ENCODE data around the gene TOGARAM2.

The TOGARAM2 gene

DNA sequence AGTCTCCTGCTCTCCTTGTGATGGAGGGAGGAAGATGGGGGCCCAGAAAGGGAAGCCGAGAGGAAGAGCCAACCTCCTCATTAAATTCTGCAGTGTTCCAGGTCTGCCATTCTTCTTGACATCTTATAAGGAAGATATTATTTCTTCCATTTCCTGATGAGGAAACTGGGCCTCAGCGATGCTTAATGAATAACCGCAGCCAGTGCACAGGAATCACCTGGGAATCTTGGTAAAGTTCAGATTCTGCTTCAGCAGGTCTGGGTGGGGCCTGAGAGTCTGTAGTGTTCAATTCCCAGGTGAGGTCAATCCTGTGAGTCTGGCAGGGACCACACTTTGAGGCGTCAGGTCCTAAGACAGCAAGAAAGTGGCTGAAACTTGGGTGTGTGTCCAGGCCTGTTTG lies 75.9 kb downstream of the TOGARAM2 start:
- no peak for DNase-seq

DNA sequence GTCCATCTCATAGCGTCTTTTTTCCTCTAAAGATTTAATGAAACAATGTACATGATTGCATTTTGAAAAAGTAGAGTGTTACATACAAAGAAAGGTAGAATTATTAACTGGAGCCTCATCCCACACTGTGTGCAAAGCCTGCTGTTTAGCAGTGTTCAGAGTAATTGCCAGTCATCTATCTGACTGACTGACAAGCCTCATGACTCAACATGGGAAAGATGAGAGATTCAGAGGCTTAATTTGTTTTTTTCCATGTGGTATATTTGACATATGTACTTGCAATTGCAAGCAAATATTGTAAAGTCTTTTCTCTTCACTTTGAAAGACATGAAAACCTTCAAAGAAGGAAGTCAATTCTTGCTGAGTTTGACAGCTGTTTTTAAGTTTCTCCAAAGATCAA lies 78.5 kb downstream of the TOGARAM2 start:
- DNase-seq: no peak

DNA sequence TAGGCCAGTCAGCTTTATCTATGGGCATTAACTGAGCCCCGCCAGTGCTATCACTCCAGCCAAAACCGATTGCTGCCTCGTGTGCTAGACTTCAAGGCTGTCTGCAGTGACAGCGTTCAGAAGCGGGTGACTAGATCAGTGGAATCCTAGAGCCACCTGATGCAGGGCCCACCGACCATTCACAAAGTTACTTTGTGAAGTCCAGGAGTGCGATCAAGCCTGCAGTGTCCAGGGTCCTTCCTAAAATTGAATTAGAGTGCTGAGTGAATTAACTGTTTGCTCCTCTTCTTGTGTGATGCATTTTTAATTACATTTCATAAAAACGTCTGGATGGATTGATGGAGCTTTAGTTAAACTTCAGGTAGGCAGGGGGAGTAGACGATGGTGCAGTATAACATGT lies 79.3 kb downstream of the TOGARAM2 start:
- no peak for DNase-seq

DNA sequence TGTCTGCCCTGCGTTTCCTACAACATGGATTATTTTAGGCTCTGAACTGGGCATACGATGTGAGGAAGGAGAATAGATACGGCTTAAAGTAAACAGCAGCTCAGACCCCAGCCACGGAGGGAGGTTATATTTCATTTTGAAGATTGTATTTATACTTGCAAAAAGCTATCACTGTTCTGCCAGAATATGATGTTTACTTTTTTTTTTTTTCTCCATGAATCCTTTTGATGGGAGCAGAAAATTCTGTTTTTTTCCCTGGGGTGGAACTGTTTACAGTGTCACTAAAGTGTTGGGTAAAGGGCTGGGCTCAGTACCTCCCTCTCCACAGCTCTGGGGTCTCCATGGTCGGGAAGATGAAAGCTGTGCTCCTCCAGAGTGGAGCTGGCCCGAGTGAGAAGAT lies 80.1 kb downstream of the TOGARAM2 start:
- no peak for DNase-seq

DNA sequence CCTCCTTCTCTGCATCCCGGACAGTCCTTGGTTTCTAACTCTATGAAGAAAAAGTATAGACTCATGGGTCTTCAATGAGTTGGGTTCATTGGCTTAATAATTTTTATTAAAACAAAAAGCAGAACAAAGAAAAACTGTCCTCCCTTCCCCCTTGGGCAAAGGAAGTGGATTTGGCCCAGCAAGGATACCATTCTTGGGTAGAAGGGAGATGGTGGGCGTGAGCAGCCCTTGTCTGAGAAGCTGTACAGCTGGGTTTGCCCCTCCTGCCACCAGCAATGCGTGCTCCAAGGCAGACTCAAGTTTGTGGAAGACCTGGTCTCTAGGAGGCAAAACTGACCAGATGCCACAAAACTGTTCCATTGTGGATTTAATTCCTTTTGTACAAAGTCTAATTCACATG lies 80.5 kb downstream of the TOGARAM2 start:
- DNase-seq: no peak

DNA sequence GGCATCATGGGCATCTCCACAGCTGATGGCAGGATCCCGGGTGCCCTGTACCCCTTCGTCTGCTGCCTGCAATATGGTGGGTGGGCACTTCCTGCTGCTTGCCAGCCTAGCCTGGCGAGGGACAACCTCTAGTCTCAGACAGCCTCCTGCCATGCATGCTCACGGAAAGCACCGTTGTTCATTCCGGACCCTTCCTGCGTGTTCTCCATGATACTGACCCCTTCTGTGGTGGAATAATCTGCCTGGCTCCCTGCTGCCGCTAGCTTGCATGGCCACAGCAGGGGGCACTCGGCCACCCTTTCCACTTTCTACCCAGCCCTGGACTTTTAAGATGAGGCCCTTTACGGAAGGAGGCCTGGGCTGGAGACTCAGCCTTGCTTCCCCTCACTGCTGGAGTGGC lies 81.3 kb downstream of the TOGARAM2 start:
- DNase-seq: no peak

DNA sequence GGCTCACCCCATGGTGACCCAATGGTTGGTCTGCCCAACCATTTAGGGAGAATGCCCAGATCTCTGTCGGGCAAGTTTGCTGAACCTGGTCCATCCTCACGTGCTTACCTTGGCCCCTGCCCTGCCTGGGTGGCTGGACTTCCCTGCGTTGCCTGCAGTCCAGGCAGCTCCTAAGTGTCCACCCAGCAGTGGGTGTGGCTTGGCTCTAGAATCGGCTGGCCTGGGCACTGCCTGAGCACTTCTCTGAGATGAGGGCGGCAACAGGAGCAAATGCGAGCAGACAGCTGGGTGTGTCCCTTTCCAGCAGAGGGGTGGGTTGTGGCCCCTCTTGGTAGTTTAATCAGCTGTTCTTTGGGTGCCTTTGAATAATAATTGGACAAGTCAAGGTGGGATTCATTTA lies 82.0 kb downstream of the TOGARAM2 start:
- DNase-seq: no peak

DNA sequence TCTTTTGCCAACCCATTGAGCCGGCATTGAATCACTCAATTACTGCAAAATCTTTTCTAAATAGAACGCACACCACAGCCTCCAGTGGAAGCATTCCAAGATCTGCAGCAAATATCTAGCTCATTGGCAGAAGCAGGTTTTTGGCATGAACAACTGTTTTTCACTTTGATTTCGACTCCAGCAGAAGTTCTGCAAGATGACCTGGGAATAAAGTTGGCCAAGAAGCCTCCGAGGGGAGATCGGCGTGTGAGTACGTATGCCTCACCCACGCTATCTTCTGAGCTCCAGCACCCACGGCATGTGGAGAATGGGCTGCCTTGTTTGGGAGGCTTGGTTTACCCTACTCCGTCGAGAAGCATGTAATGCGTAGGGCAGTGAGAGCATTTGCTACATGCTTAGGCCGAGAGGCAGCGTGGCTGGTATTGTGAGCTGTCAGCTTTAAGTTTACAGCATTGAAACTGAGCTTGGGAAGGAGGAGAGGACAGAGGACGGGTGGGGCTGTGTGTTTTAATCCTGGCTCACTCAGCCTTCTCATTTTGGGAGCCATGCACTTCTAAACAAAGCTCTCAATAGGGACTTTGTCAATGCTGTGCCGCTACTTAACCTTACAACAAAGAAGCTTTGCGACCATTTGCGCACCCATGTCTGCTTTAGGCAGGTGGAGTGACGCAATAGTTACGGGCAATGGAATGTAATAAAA lies 82.7 kb downstream of the TOGARAM2 start:
- no peak for DNase-seq

DNA sequence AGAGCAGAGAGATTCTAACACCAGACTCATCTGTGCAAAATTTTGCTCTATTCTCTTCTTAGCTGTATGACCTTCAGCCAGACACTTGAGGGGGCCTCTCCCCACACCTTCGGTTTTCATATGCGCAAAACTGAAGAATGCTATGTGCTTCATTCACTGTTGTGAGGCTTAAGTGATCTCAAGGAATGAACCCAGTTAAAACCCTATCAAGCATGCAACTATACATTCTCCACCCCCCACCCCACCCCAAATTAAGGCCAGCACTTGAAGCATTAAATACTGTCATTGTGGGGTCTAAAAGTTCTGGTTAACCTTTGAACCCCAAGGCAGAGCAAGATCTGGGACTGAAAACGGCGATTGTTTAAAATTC lies 83.2 kb downstream of the TOGARAM2 start:
- no peak for DNase-seq

DNA sequence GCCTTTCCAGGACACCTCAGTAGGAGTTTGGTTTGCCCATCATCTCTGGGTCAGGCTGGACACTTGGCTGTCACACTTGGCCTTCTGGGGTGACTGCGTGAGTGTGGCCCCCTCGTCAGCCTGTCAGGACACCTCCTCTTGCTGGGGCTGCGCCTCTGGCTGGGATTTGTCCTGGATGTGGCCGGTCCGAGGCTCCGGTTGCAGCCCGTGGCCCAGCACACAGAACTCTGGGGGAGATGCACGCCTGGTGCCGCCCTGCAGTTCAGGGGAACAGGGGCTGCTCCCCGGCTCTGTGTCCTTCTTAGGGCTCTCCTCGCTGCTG lies 83.6 kb downstream of the TOGARAM2 start:
- no peak for DNase-seq

DNA sequence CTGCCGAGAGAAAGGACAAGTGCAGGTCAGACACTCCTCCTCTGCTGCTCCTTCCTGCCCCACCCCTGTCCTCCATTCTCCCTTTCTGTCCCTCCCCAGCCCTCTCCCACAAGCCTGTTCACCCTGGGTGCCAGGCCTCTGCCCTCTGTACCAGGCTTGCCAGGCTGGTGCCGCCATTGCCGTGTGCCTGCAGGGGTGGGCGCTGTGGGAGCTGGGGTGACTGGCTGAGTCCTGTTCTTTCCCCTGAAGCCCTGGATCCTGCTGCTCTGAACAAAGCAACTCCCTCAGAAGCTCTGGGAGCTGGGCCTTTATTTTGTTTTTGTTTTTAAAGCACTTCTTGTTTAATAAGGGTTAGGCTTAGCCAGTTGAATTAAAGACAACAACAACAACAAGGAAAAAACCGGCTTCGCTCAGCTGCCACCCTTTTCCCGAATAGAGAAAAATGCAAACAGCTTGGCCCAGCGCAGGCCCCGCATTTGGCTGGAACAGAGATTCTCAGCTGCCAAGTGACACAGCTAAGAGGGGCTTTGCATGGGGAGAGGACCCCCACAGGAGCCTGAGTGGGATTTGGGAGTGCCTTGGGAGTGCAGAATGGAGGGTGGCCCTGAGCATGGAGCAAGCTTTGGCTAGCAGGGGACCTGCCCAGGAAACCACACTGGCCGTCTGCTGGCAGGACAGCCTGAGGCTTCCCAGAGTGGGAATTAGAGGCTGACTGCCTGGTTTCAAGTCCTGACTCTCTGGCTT lies 84.1 kb downstream of the TOGARAM2 start:
- no peak for DNase-seq

DNA sequence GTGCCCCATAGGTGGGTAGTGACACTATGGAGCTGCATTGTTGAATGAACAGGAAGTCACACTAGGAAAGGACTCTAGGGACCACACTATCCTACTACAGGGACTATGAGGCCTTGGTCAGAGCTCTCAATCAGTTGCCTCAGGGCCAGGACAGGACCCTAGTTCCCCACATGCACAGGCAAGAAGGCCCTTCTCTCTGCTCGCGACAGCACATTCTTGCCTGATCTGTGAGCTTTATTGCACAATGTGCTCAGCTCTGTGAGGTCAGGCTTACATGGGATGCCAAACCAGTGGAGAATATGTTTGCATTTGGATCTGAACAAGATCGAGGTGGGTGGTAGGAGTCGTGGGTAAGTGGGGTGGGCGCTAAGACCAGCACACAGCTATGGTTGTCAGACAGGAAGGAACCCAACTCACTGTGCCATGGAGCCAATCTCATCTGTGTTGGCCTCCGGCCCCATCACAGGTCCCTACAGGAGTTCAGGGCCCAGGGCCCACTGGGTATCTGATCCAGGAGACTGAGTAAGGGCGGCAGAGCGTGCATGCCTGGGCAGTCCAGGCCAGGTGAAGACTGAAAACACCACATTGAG lies 85.3 kb downstream of the TOGARAM2 start:
- no peak for DNase-seq

DNA sequence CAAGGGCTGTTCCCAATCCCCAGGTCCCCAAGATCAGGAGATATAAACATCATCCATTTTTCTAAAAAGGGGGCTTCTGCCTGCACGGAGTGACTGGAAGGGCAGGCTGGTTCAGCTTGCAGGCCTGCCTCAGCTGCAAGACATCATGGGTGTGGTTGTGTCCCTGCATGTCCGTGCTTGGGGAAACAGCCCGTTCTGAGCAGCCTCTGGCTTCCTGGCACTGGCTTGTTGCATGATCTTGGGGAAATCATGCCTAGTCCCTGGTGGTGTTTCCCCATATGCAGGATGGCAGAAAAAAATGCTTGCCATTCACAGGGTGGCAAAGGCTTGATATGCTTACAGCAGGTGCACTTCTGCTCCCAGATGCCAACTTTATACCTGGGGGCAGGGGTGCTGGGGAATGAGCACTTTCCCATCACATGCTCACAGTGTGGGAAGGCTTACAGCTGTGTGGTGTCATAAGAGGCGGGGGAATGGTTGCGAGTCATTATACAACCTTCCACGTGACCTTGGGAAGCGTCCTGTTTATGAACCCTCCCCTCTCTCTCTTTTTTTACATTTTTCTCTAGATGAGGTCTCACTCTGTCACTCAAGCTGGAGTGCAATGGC lies 86.0 kb downstream of the TOGARAM2 start:
- DNase-seq: no peak

DNA sequence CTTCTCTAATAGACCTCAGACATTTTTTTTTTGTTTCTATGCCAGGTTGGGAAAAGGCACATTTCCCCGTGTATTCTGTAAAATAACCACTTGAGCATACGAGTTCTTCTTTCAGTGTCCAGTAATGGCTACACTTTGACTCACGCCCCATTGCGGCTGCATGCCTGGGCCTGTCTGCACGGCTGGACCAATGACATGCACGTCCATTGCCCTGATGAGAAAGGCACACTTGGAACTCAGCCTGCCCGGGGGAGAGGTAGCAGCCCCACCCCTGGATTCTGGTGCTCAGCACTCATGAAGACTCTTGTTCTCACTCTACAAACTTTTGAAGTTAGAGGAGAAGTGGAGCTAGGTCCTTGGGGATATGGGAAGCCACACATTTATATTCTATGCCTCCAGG lies 87.4 kb downstream of the TOGARAM2 start:
- DNase-seq: no peak

DNA sequence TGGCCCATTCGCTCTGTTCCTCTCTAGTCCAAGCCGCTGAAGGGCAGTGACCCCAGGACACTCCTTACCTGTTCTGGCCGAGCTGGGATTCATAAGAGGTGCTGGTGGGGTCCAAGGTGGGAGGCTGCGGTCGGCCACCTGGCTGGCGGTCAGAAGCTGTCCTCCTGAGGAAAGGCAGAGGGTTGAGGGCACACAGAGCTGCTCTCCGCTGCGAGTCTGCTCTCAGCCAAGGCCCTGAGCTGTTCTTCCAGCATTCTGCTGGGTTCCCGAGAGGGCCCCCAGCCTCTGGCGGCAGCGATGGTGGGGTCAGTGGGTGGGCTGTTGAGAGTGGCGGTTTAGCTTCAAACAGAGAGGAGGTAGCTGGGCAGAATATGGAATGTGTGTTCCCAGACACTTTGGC lies 89.4 kb downstream of the TOGARAM2 start:
- DNase-seq: no peak

DNA sequence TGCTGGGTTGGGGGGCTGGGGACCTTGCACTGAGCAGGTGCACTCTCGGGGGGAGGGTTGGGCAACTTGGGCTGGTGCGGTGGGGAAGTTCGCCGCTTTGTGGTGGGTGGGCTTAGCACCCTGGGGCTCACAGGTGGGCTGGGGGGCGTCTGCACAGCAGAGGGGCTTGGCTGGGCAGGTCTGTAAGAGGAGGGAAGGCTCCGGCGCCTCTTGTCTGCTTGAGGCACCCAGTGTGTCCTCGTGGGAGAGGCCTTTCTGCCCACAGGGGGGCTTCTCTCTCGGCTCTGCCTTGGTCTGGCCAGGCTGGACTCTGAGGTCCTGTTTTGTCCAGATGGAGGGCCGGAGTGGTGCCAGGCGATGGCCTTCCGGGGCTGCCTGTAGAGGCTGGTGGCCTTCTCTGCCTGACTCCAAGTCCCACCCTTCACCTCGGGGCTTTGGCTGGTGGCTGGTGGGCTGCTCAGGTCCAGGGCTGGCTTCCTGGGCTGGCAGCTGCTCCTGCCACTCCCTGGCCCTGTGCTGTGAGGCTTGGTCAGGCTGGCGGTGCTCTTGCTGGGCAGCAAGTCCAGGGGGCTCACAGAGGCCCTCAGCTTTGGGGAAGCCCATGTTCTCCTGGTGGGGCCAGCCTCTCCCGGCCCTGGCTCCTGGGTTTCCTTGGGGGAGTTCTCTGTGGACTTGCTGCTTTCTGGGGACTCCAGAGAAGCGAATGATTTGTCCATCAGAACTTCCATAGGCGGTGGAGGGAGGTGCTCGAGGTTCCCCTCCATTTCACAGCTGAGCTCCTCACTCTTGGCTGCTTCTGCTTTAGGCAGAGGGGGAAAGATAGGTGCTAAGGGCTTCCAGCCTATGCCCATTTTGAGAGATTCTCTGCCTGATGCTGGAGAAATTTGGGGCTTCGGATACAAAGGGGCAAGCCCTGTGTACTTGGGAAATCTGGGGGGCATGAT lies 90.2 kb downstream of the TOGARAM2 start:
- no peak for DNase-seq

DNA sequence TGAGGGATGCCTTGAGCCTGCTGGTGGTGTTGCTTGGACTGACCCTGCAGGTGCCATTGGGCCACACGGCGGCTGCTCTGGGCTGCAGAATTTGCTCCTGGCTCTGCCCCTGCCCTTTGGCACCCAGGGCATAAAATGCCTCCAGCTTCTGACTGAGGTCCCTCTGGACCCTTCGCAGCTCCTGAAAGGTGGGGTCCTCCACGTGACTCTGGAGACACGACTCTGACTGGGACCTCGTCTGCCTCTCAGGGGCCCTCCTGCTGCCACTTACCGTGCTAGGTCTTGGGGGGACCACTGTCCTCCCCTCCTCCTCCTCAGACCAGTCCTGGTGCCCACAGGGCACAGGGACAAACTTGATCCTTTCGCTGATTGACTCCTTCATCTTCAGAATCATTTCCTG lies 91.2 kb downstream of the TOGARAM2 start:
- no peak for DNase-seq

DNA sequence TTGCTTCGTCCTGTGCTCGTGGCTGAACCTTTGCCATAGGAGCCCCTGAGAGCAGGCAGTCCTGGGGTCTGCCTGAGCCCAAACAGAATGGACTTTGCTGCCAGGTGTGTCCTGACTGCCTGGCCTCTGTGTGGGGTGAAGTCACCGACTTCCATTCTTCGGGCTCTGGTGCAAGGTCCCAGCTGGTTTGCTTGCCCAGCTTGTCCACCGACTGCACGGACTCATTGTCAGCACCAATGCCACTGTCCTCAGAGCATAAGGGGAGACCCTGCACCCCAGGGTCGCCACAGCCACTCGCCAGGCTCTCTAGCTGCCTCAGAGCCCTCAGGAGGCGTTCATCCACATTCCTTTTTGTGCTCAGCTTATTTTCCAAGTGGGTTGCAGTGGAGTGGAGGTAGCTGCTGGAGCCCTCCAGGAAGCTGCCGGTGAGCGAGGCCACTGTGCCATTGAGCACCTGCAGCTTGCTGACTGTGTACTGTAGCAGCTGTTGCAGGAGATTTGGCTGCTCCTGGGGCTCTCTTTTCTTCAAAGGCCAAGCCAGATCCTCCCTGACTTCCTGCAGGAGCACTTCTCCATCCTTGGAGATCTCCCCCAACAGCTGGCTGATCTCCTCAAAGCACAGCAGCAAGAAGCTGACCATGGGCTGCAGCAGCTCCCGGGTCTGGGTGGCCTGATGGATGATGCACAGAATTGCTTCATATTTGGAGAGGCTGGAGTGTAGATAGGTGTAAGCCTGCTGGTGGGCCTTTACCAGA lies 92.0 kb downstream of the TOGARAM2 start:
- DNase-seq: no peak

DNA sequence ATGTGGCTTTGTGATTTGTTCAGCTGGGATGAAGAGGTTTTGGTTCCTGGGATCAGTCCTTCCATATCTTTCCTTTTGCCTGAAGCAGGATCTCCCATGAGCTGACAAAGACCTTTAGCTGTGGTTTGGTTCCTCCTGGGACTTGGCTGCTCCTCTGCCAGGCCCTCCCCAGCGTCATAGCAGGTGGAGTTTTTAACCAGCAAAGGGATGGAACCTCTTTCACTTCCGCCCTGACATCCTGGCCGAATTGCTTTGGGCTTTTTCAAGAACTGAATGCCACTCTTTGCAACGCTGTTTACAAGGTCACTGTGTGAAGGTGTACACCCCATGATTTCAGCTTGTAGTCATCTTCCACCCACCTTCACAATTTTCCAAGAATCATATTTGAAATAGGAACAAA lies 92.8 kb downstream of the TOGARAM2 start:
- no peak for DNase-seq

DNA sequence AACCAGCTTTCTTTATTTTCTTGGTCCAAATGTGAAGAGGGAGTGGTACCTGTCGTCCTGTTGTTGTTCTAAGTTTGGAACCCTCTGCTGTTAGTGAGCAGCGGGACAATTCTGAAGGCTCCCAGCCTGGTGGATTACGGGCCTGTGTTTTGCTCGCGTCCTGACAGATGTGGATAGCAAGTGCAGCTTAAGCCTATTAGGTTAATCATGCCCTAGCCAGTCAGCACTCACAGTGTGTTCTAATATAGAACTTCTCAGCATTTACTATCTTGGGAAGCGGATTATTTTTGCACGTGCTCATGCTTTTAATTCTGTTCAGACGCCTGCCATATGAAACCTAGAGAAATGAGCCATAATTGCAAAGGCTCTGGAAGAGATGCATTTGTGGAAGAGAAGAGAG lies 93.3 kb downstream of the TOGARAM2 start, which contains the start of gene PCARE:
PCARE (minus strand) TSS at position 113 of the 400 bp plus-strand sequence. CDS start 262 bp downstream, outside the sequence.
- DNase-seq: no peak

DNA sequence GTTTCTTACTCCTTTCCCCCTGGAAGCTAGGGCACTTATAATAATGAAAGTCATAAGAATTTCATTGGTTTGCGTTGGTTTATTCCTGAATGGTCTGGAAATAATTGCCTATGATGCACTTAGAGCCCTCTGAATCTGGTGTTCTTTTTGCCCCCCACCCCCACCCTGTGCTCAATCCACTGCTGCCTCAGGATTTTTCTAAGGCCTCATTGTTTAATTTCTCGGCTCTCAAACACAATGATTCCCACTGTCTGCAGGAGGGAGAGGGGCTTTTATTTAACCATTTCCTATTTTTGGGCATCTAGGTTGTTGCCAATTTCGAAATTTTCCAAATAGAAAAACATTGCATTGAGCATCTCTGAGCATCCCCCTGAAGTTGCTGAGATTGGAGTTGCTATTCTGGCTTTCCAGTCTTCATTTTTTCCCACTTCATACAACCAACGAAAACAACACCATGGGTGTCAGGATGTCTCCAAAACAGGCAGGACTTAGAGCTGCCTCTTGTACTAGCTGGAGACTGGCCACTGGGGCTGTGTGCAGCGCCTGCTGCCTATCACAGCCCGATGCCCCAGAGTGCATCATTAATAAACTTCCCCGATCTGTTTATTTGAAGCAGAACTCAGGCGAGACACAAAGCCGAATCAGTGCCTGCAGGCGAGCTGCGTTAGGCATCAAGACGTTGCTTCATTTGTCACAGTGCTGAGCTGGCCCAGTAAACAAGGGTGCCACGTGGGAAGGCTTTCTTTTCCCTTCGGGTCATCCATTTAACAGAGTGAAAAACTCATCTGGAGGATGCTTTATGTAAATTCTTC lies 95.0 kb downstream of the TOGARAM2 start:
- DNase-seq: no peak

All from NCI-H526 (cell line).